ENCODE data around the gene GSX2. TPM values are rescaled to one million over a fixed set of nuclear protein-coding genes. Genes with fewer than 3 reads are reported as not detected.

GSX2 gene
- total RNA-seq, 1 experiment from 2014 or later: not detected

GRCh38 chr4:54063737-54064316 is 36.1 kb upstream of the GSX2 start:
- no peaks in the 10 kb centered on the region for H4K20me1 ChIP-seq (ENCODE audit: insufficient read depth)
- H3K9me3 ChIP-seq (ENCODE audit: control insufficient read depth in 1 of 2, insufficient read depth in 1 of 2, low read depth in 1 of 2, low read length in 2 of 2): no peaks in the 10 kb centered on the region
- peak overlapping the region; percentile 92 for H3K4me2 ChIP-seq (ENCODE audit: low read length)
- ChIA-PET RAD21 (ENCODE audit: low non-redundant PET in 1 of 2, low total read pairs in 2 of 2, uncharacterized antibody in 2 of 2, unreplicated experiment in 2 of 2) (no interaction called here), CTCF (no interaction called here), POLR2A (no interaction called here)
- no peak for DNase-seq (ENCODE audit: low read depth, low spot score)
- no peak overlapping the region for H2AFZ ChIP-seq (ENCODE audit: low read depth, low read length, poor library complexity, severe bottlenecking)
- H3K27ac ChIP-seq (ENCODE audit: low read depth, low read length): peak overlapping the region; percentile 72; the same call in 1 of the 2 replicates
- peaks cover 53% of the 10 kb centered on the region for H3K79me2 ChIP-seq (ENCODE audit: insufficient read depth, low read length)
- H3K4me1 ChIP-seq (ENCODE audit: control insufficient read depth in 1 of 2, insufficient read depth in 2 of 2, low read length in 2 of 2): peaks cover 13 to 34% of the 10 kb centered on the region in 2 experiments
- no peak for TF ChIP-seq FOSL1 (IDR thresholded peaks at IDR 0.05; ENCODE audit: low read depth)
- no peak for TF ChIP-seq POLR2A (IDR thresholded peaks at IDR 0.05; ENCODE audit: borderline replicate concordance, extremely low read depth, insufficient read depth, insufficient read length)
- TF ChIP-seq EZH2phosphoT487 (IDR thresholded peaks at IDR 0.05; ENCODE audit: borderline replicate concordance): no peak
- TF ChIP-seq, protein P1, sequence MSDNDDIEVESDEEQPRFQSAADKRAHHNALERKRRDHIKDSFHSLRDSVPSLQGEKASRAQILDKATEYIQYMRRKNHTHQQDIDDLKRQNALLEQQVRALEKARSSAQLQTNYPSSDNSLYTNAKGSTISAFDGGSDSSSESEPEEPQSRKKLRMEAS (IDR thresholded peaks at IDR 0.05): no peak
- no peak for TF ChIP-seq ELF1 (IDR thresholded peaks at IDR 0.05; ENCODE audit: borderline replicate concordance, low read depth)
- TF ChIP-seq POLR2AphosphoS5 (IDR thresholded peaks at IDR 0.05; ENCODE audit: low read depth, low read length): no peak
- H3K9ac ChIP-seq (ENCODE audit: low read length): peak overlapping the region; percentile 87
- intact Hi-C loops (cut with micrococcal nuclease): no loop called here
- BruUV-seq (replicated peaks): no TSS peak
- H3K27me3 ChIP-seq (ENCODE audit: insufficient read depth, low read length): no peaks in the 10 kb centered on the region
- no peaks in the 10 kb centered on the region for H3K36me3 ChIP-seq (ENCODE audit: control insufficient read depth in 1 of 2, insufficient read depth in 2 of 2, low read length in 2 of 2)
- ATAC-seq: peak; percentile 32
- H3K4me3 ChIP-seq (replicated peaks in 1 of 2; ENCODE audit: low read depth in 1 of 2, low read length in 2 of 2): peak overlapping the region; percentile 92 to 93
- no peaks in the 10 kb centered on the region for H3K9me2 ChIP-seq (ENCODE audit: insufficient read depth)

DNA sequence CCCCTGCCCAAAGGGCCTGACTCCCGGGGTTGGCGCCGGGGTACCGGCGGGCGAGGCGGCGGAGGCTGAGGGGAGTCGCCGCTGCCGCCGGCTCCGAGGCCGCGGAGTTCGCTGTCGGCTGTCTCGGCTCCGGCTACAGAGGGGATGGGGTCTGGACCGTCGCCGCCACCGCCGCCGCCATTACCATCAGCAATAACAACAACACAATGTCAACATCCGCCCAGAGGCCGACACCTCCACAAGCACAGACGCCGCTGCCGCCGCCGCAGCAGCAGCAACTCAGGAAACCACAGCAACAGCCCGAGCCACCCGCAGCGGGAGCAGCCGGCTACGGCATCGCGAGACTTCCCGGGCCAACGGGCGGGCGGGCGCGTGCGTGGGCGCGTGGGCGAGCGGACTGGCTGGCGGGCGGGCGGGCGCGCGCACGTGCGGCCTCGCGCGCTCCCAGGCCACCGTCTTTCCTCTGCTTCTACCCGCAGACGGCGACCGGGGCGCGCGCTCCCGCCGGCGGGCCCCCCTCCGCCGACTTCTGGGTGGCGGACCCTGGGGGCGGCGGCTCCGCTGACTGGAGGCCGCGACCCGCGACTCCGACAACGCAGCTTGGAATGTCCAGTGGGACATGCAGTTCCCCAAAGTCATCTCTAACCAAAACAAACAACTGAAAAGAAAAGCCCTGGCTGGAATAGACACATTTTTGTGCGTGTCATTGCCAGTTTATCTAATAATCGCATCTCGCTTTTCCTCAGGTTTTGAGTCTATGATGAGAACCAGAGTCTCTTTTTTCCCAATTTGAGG is 35.4 kb upstream of the GSX2 start, which contains the start of gene CHIC2:
Gene CHIC2, minus strand, starts transcription at position 289 of the 795 bp plus-strand sequence. CDS start 305 bp downstream, outside the sequence.
- Histone ChIP-seq H3K4me2 (ENCODE audit: low read length) (peak within 1 kb of the TSS; percentile 92), H3K9me3 (ENCODE audit: control insufficient read depth in 1 of 2, insufficient read depth in 1 of 2, low read depth in 1 of 2, low read length in 2 of 2) (no peaks in the 10 kb centered on the region), H3K27me3 (ENCODE audit: insufficient read depth, low read length) (no peaks in the 10 kb centered on the region), H2AFZ (ENCODE audit: low read depth, low read length, poor library complexity, severe bottlenecking) (peak within 1 kb of the TSS; percentile 22), H3K27ac (ENCODE audit: low read depth, low read length) (peak within 1 kb of the TSS; percentile 72), H3K4me3 (replicated peaks in 1 of 2; ENCODE audit: low read depth in 1 of 2, low read length in 2 of 2) (peak within 1 kb of the TSS; percentile 92 to 93), H4K20me1 (ENCODE audit: insufficient read depth) (no peaks in the 10 kb centered on the region), H3K9me2 (ENCODE audit: insufficient read depth) (no peaks in the 10 kb centered on the region), H3K4me1 (ENCODE audit: control insufficient read depth in 1 of 2, insufficient read depth in 2 of 2, low read length in 2 of 2) (peaks cover 13 to 34% of the 10 kb centered on the region in 2 experiments), H3K79me2 (ENCODE audit: insufficient read depth, low read length) (peaks cover 47% of the 10 kb centered on the region), H3K9ac (ENCODE audit: low read length) (peak within 1 kb of the TSS; percentile 87), H3K36me3 (ENCODE audit: control insufficient read depth in 1 of 2, insufficient read depth in 2 of 2, low read length in 2 of 2) (no peaks in the 10 kb centered on the region)
- DNase-seq (ENCODE audit: low read depth, low spot score): peak; percentile 77
- CTCF ChIA-PET: no interaction called here
- RAD21 ChIA-PET (ENCODE audit: low non-redundant PET in 1 of 2, low total read pairs in 2 of 2, uncharacterized antibody in 2 of 2, unreplicated experiment in 2 of 2): no interaction called here
- POLR2A ChIA-PET: interaction anchor here (0.6 kb wide), 1 partner anchor 94 kb away, joined by 3 read pairs; no protein-coding TSS in a partner anchor
- peak; percentile 96 for ATAC-seq
- no TSS peak for BruUV-seq (replicated peaks)
- intact Hi-C loops (cut with micrococcal nuclease): no loop called here
- TF ChIP-seq, protein P1 (IDR thresholded peaks at IDR 0.05): peak; percentile 49
- TF ChIP-seq FOSL1 (IDR thresholded peaks at IDR 0.05; ENCODE audit: low read depth): no peak
- no peak for TF ChIP-seq RAD21 (IDR thresholded peaks at IDR 0.05; ENCODE audit: low read depth)
- TF ChIP-seq ZBTB33 (IDR thresholded peaks at IDR 0.05; ENCODE audit: extremely low read depth, insufficient replicate concordance, low read length): peak; percentile 95
- TF ChIP-seq REST (IDR thresholded peaks at IDR 0.05; ENCODE audit: low read depth): no peak
- peak; percentile 86 for TF ChIP-seq ZFX (IDR thresholded peaks at IDR 0.05)
- peak; percentile 54 for TF ChIP-seq TCF7L2 (IDR thresholded peaks at IDR 0.05; ENCODE audit: borderline replicate concordance, extremely low read depth, insufficient read depth, insufficient read length)

All from HCT116 (cell line).